K562 (cell line): ENCODE measurements around the gene ANO6. TPM values are rescaled to one million over a fixed set of nuclear protein-coding genes. Genes with fewer than 3 reads are reported as not detected.

Source experiments
- ATAC-seq: fragments of 200-7000 bp; cut with Tn5 transposase; 3 replicates; pipeline ENCODE4 v1.9.1; 2020; ENCODE audit warnings: moderate library complexity
- BruUV-seq: library from RNA; stranded (reverse); fragments of 400-500 nt; replicated peaks from 2 replicates; lab custom pipeline; 2021; lab: Mats Ljungman, UMichigan
- CTCF ChIA-PET: fragments of 300-600 bp; formaldehyde crosslinking; extraction: SDS; loops from one replicate; lab custom pipeline; 2021; ENCODE audit warnings: low intra/inter-chr PET ratio; lab: Yijun Ruan, JAX
- POLR2A ChIA-PET: fragments of 300-600, 350-650 bp; sonication (Branson Sonifier 250); formaldehyde crosslinking; extraction: SDS; loops from one replicate; lab custom pipeline; 2021; ENCODE audit warnings: antibody characterized with exemption, inconsistent platforms; lab: Yijun Ruan, JAX
- DNase-seq, 4 experiments: peaks; one replicate each; pipeline versions ENCODE4 v3.0.0 to v3.0.0-alpha.2; 2011 to 2018; ENCODE audit warnings: low spot score in 3 of 4, mixed read lengths in 3 of 4; ENCODE audit errors: extremely low read depth in 1 of 4
- FAIRE-seq: peaks from 2 replicates; lab custom pipeline; 2011; peaks lifted over from hg19 to GRCh38; lab: Jason Lieb, UNC
- H2AFZ ChIP-seq: 2 replicates; pipeline ENCODE4 v1.6.0; 2011; ENCODE audit warnings: low read depth, low read length, control low read depth, inconsistent platforms
- H3K27ac ChIP-seq: fragments of 200-600 bp; 3 replicates; pipeline ENCODE4 v1.8.0; 2011; ENCODE audit warnings: low read depth, mild to moderate bottlenecking, control low read depth, inconsistent platforms, low read length, moderate library complexity, mixed read lengths; ENCODE audit errors: extremely low read depth
- H3K27me3 ChIP-seq, 2 experiments: fragments of 300-600 bp in 1 of 2; 2 replicates in 1 of 2; 3 replicates in 1 of 2; pipeline versions ENCODE4 v1.6.0 to v1.8.0; 2011; ENCODE audit warnings: inconsistent platforms in 2 of 2, low read length in 2 of 2, mild to moderate bottlenecking in 1 of 2, mixed read lengths in 1 of 2, moderate library complexity in 1 of 2; ENCODE audit not compliant: control insufficient read depth in 2 of 2, insufficient read depth in 2 of 2
- H3K36me3 ChIP-seq: fragments of 300-600 bp; 3 replicates; pipeline ENCODE4 v1.8.0; 2011; ENCODE audit warnings: mild to moderate bottlenecking, low read length, inconsistent platforms; ENCODE audit not compliant: control insufficient read depth, insufficient read depth
- H3K4me1 ChIP-seq, 2 experiments: fragments of 200-600 bp in 1 of 2; replicated peaks in 1 of 2; 2 replicates in 1 of 2; 3 replicates in 1 of 2; pipeline versions ENCODE4 v1.5.1 to v1.8.0; 2011; ENCODE audit warnings: inconsistent platforms in 2 of 2, low read length in 2 of 2, mild to moderate bottlenecking in 1 of 2, mixed read lengths in 1 of 2, moderate library complexity in 1 of 2; ENCODE audit not compliant: control insufficient read depth in 2 of 2, insufficient read depth in 2 of 2
- H3K4me2 ChIP-seq: 2 replicates; pipeline ENCODE4 v1.6.1; 2011; ENCODE audit warnings: low read length, control low read depth, inconsistent platforms, mixed read lengths; ENCODE audit not compliant: insufficient read depth
- H3K4me3 ChIP-seq: fragments of 200-600 bp; sonication (generic), shearing (Covaris generic); 2 replicates; pipeline ENCODE4 v1.5.1; 2016; ENCODE audit warnings: control low read depth, inconsistent platforms
- H3K79me2 ChIP-seq: fragments of 200-600 bp; 3 replicates; pipeline ENCODE4 v1.8.0; 2011; ENCODE audit warnings: low read length, inconsistent platforms; ENCODE audit not compliant: control insufficient read depth, insufficient read depth
- H3K9ac ChIP-seq, 2 experiments: 2 replicates each; pipeline versions ENCODE4 v1.6.0 to v1.6.1; 2011; ENCODE audit warnings: low read depth in 2 of 2, low read length in 2 of 2, control low read depth in 1 of 2, inconsistent platforms in 1 of 2, mild to moderate bottlenecking in 1 of 2, mixed read lengths in 1 of 2; ENCODE audit not compliant: insufficient read depth in 1 of 2
- H3K9me1 ChIP-seq: one replicate; pipeline ENCODE4 v1.6.0; 2011; ENCODE audit warnings: inconsistent platforms, mild to moderate bottlenecking, low read length, moderate library complexity; ENCODE audit not compliant: control insufficient read depth, insufficient read depth
- H3K9me3 ChIP-seq: replicated peaks from 2 replicates; pipeline ENCODE4 v1.5.1; 2011; ENCODE audit warnings: low read depth, low read length, inconsistent platforms; ENCODE audit not compliant: control insufficient read depth, insufficient read depth
- H4K20me1 ChIP-seq: replicated peaks from 2 replicates; pipeline ENCODE4 v1.6.1; 2011; ENCODE audit warnings: low read length, inconsistent platforms, mixed read lengths; ENCODE audit not compliant: control insufficient read depth, insufficient read depth
- C11orf30 ChIP-seq: fragments of 450-650 bp; IDR thresholded peaks from 2 replicates; pipeline ENCODE4 v1.6.1; 2016; ENCODE audit warnings: low read depth, mild to moderate bottlenecking
- DPF2 ChIP-seq: fragments of 450-650 bp; IDR thresholded peaks from 2 replicates; pipeline ENCODE4 v1.6.1; 2016
- EHMT2 ChIP-seq: fragments of 450-650 bp; IDR thresholded peaks from 2 replicates; pipeline ENCODE4 v1.6.1; 2018; ENCODE audit warnings: antibody characterized with exemption
- MAFF ChIP-seq: IDR thresholded peaks from 2 replicates; pipeline ENCODE4 v1.6.1; 2012; ENCODE audit warnings: low read length, improper control_type of control experiment
- MECOM ChIP-seq: fragments of 250-450 bp; sonication (Bioruptor Pico); IDR thresholded peaks from 2 replicates; pipeline ENCODE4 v1.8.0; 2022; ENCODE audit warnings: inconsistent platforms
- RAD21 ChIP-seq, 2 experiments: fragments of 250-450 bp in 1 of 2; fragments of 450-650 bp in 1 of 2; sonication (Bioruptor Pico) in 1 of 2; formaldehyde crosslinking in 1 of 2; IDR thresholded peaks in 1 of 2; conservative IDR thresholded peaks in 1 of 2; 2 replicates each; pipeline versions ENCODE4 v1.4.0 to v1.8.0; 2020 to 2022; ENCODE audit warnings: mild to moderate bottlenecking in 2 of 2, moderate library complexity in 1 of 2
- SMARCA4 ChIP-seq: fragments of 450-650 bp; IDR thresholded peaks from 2 replicates; pipeline ENCODE4 v1.6.1; 2016
- TCF3 ChIP-seq: sonication (generic); formaldehyde crosslinking; IDR thresholded peaks from 2 replicates; pipeline ENCODE4 v1.4.0; 2020; ENCODE audit warnings: mild to moderate bottlenecking, missing genetic modification reagents
- YY1 ChIP-seq, 3 experiments: IDR thresholded peaks; 2 replicates each; pipeline ENCODE4 v1.6.1; 2011; ENCODE audit warnings: low read length in 2 of 3, mild to moderate bottlenecking in 2 of 3, moderate library complexity in 2 of 3, borderline replicate concordance in 1 of 3, control low read depth in 1 of 3, low read depth in 1 of 3; ENCODE audit not compliant: insufficient read depth in 3 of 3, insufficient replicate concordance in 2 of 3, control insufficient read depth in 1 of 3, insufficient read length in 1 of 3; ENCODE audit errors: extremely low read depth in 1 of 3
- ZBTB8A ChIP-seq: fragments of 450-650 bp; IDR thresholded peaks from 2 replicates; pipeline ENCODE4 v1.6.1; 2018; ENCODE audit warnings: mild to moderate bottlenecking, moderate library complexity; ENCODE audit not compliant: partially characterized antibody
- WGBS: fragments of 100-300 bp; shearing (Covaris generic); methylation state at CpG from one replicate; pipeline ENCODE4 v1.1.6; 2016; ENCODE audit warnings: low coverage, mixed read lengths; ENCODE audit not compliant: insufficient coverage; ENCODE audit errors: missing lambda C conversion rate; 5-methylcytosine and 5-hydroxymethylcytosine counted together
- in situ Hi-C: fragments of 300-500 bp; cut with MboI; formaldehyde crosslinking; loops from 4 replicates; pipeline ENCODE4 v1.15.0; 2018; ENCODE audit warnings: inconsistent platforms, mixed read lengths
- intact Hi-C: fragments of 100-400 bp; cut with micrococcal nuclease; formaldehyde crosslinking; loops from 2 replicates; pipeline ENCODE4 v1.14.2; 2022
- polyA plus RNA-seq, 8 experiments: library from polyadenylated mRNA; depleted of rRNA in 4 of 8; stranded (reverse) in 5 of 8; unstranded in 3 of 8; fragments of >200 nt; fragmentation: Nextera tagmentation in 2 of 8; fragmentation: Illumina TruSeq in 1 of 8; extraction: Ambion mirVana in 2 of 8; extraction: Trizol in 1 of 8; gene quantifications; 2 replicates each; pipeline versions ENCODE4 v1.2.1 to v1.2.3, GENCODE V29; 2011 to 2014; ENCODE audit warnings: inconsistent platforms in 1 of 8, missing spikeins in 1 of 8
- total RNA-seq, 7 experiments: library from RNA; depleted of rRNA in 6 of 7; stranded (reverse); fragments of >200 nt in 6 of 7; fragmentation: Illumina TruSeq in 2 of 7; extraction: Trizol in 2 of 7; gene quantifications; 2 replicates each; pipeline versions ENCODE4 v1.2.1 to v1.2.3, GENCODE V29; 2011 to 2021; ENCODE audit warnings: low replicate concordance in 1 of 7
- TF ChIP-seq, protein P1 (sequence below): IDR thresholded peaks from 2 replicates; pipeline ENCODE4 v1.6.1; 2012; ENCODE audit warnings: low read depth, low read length, improper control_type of control experiment, borderline replicate concordance
- TF ChIP-seq, protein P2 (sequence below): IDR thresholded peaks from 3 replicates; pipeline ENCODE4 v1.6.1; 2011; ENCODE audit warnings: borderline replicate concordance, mild to moderate bottlenecking, moderate library complexity; ENCODE audit not compliant: insufficient read length; ENCODE audit errors: extremely low read depth
- TF ChIP-seq, protein P3 (sequence below): sonication (generic); formaldehyde crosslinking; IDR thresholded peaks from 2 replicates; pipeline ENCODE4 v1.9.0; 2022; ENCODE audit warnings: mild to moderate bottlenecking, missing genetic modification reagents

Gene ANO6
- total and polyA plus RNA-seq, 9 of the 15 experiments (the other 6 are each of a cell fraction or from before 2014, with no cell fraction given) = 3.5 to 24.7 (median 20.3) TPM

DNA sequence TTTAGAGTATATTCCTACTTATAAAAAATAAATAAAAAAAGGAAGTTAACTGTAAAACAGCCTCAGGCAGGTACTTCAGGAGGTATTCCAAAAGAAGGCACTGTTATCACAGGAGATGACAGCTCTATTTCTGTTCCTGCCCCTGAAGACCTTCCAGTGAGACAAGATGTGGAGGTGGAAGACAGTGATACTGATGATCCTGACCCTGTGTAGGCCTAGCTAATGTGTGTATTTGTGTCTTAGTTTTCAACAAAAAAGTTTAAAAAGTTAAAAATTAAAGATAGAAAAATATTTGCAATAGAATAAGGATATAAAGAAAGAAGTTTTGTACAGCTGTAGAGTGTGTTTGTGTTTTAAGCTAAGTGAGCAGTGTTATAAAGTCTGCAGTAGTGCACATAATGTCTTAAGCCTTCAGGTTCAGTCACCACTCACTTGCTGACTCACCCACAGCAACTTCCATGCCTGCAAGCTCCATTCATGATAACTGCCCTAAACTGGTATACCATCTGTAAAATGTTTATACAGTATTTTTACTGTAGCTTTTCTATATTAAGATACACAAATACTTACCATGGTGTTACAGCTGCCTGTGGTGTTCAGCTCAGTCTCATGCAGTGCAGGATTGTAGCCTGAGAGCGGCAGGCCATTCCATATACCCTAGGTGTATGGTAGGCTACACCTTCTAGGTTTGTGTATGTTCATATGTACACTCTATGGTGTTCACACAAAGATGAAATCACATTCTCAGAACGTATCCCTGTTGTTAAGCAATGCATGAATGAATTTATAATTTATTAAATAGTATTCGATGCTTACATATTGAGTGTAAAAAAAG lies 121.1 kb downstream of the ANO6 start:
- Histone ChIP-seq H3K27ac (peak overlapping the region; percentile 80), H3K36me3 (0 out of 3 replicates have a peak, but pooled peaks cover 2% of the 10 kb centered on the region), H3K4me2 (peak overlapping the region; percentile 27; the same call in 1 of the 2 replicates), H4K20me1 (no peaks in the 10 kb centered on the region), H3K79me2 (no peaks in the 10 kb centered on the region), H3K9me1 (no peaks in the 10 kb centered on the region), H3K9ac (peak overlapping the region in 1 of 2 experiments; percentile 28; a peak in 2 of 4 replicates), H3K9me3 (no peaks in the 10 kb centered on the region), H3K4me1 (peaks cover 0 to 28% of the 10 kb centered on the region in 2 experiments; a peak in 3 of 5 replicates), H3K4me3 (no peak overlapping the region), H3K27me3 (no peaks in the 10 kb centered on the region), H2AFZ (peak overlapping the region; percentile 52; the same call in 1 of the 2 replicates)
- FAIRE-seq (peak; percentile 87), ATAC-seq (peak; percentile 95), DNase-seq (peak in 3 of 4 experiments; percentile 19 to 78 (median 32))
- intact Hi-C loops (loop anchor here (5.0 kb wide), 2 partner anchors 65 to 120 kb away; partner anchors contain the start of gene ANO6), in situ Hi-C loops (no loop called here)
- no TSS peak for BruUV-seq
- POLR2A ChIA-PET = interaction anchor here (0.9 to 1.8 kb wide), 5 partner anchors 9 to 115 kb away, joined by 3 to 9 read pairs (median 3); no protein-coding TSS in a partner anchor
- WGBS = 15% methylated on average over 3 of the region's 3 CpGs
- CTCF ChIA-PET = interaction anchor here (0.6 kb wide), 1 partner anchor 121 kb away, joined by 3 read pairs; no protein-coding TSS in a partner anchor
- TF ChIP-seq, protein P1, sequence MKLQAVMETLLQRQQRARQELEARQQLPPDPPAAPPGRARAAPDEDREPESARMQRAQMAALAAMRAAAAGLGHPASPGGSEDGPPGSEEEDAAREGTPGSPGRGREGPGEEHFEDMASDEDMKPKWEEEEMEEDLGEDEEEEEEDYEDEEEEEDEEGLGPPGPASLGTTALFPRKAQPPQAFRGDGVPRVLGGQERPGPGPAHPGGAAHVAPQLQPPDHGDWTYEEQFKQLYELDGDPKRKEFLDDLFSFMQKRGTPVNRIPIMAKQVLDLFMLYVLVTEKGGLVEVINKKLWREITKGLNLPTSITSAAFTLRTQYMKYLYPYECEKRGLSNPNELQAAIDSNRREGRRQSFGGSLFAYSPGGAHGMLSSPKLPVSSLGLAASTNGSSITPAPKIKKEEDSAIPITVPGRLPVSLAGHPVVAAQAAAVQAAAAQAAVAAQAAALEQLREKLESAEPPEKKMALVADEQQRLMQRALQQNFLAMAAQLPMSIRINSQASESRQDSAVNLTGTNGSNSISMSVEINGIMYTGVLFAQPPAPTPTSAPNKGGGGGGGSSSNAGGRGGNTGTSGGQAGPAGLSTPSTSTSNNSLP = peak; percentile 59; the same call in 1 of the 2 replicates
- TF ChIP-seq, protein P2, sequence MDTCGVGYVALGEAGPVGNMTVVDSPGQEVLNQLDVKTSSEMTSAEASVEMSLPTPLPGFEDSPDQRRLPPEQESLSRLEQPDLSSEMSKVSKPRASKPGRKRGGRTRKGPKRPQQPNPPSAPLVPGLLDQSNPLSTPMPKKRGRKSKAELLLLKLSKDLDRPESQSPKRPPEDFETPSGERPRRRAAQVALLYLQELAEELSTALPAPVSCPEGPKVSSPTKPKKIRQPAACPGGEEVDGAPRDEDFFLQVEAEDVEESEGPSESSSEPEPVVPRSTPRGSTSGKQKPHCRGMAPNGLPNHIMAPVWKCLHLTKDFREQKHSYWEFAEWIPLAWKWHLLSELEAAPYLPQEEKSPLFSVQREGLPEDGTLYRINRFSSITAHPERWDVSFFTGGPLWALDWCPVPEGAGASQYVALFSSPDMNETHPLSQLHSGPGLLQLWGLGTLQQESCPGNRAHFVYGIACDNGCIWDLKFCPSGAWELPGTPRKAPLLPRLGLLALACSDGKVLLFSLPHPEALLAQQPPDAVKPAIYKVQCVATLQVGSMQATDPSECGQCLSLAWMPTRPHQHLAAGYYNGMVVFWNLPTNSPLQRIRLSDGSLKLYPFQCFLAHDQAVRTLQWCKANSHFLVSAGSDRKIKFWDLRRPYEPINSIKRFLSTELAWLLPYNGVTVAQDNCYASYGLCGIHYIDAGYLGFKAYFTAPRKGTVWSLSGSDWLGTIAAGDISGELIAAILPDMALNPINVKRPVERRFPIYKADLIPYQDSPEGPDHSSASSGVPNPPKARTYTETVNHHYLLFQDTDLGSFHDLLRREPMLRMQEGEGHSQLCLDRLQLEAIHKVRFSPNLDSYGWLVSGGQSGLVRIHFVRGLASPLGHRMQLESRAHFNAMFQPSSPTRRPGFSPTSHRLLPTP = no peak
- TF ChIP-seq RAD21 (CRISPR knock-in tag; conservative IDR thresholded peaks at IDR 0.05 in 1 of 2, IDR thresholded peaks at IDR 0.05 in 1 of 2) (0 out of 4 replicates have a peak, but pooled peaks of 1 of the 2 experiments have one; percentile 15), DPF2 (peak; percentile 65; the same call in 1 of the 2 replicates), YY1 (IDR thresholded peaks at IDR 0.05; ENCODE audit: borderline replicate concordance in 1 of 3, control insufficient read depth in 1 of 3, extremely low read depth in 1 of 3, insufficient read depth in 3 of 3, insufficient read length in 1 of 3, insufficient replicate concordance in 2 of 3, low read depth in 1 of 3, low read length in 2 of 3) (peak in 1 of 3 experiments; percentile 17), ZBTB8A (no peak), MAFF (peak; percentile 70), MECOM (peak; percentile 42; the same call in 1 of the 2 replicates), TCF3 (CRISPR knock-in tag) (peak; percentile 58), SMARCA4 (peak; percentile 62; the same call in 1 of the 2 replicates), EHMT2 (0 out of 2 replicates have a peak, but pooled peaks have one; percentile 26), C11orf30 (peak; percentile 84)
- TF ChIP-seq, protein P3, sequence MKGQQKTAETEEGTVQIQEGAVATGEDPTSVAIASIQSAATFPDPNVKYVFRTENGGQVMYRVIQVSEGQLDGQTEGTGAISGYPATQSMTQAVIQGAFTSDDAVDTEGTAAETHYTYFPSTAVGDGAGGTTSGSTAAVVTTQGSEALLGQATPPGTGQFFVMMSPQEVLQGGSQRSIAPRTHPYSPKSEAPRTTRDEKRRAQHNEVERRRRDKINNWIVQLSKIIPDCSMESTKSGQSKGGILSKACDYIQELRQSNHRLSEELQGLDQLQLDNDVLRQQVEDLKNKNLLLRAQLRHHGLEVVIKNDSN (CRISPR knock-in tag) = no peak
